Inferior parietal cortex (tissue), 1 donor: Measurements from ENCODE around the gene FMN2.
"Not testable (repeated sequence)": the region's sequence is repeated elsewhere in the genome, so short reads cannot be mapped to it uniquely, and the experiment has no call there.

Experiments
- DNase-seq: peaks from one replicate; pipeline ENCODE4 v3.0.0-alpha.2; 2016; ENCODE audit errors: extremely low spot score

The FMN2 gene

DNA sequence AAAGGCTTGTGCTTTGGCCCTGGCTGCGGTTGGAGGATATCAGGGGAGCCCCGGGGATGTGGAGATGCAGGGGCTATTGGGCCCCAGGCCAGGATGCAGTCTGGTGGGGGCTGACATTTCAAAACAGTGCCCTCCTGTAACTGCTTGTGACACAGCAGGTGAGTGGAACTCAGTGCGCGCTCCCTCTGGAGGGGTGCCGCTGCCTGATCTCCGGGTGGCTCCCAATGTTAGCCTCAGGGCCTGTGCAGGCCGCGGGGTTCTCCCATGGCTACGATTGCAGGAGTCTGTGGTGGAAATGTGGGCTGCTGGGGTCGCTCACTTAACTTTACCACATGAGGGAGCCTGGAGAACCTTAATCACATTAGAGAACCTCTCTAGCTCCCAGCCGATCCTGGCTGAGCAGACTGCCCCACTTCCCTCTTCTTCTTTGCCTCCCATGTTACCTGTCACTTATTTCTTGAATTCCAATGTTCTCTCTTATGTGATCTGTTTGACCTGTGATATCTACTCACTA lies 163.2 kb downstream of the FMN2 start:
- no peak for DNase-seq

DNA sequence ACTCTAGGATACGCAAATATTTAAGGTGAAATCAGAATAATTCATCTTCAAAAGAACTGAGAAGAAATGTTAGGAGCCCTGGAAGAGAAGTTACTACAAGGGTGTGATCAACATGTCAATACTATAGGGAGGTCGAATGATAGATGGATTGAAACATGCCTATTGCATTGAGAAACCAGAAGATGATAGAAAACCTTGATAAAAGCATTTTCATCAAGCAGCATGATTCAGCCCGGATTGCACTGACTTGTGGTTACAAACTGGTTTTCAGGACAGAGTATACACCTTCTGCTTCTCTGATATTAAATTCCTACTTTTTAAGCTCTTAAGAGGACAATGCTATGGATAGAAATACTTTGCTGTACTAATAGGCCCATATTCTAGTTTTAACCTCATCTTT lies 164.2 kb downstream of the FMN2 start:
- no peak for DNase-seq

DNA sequence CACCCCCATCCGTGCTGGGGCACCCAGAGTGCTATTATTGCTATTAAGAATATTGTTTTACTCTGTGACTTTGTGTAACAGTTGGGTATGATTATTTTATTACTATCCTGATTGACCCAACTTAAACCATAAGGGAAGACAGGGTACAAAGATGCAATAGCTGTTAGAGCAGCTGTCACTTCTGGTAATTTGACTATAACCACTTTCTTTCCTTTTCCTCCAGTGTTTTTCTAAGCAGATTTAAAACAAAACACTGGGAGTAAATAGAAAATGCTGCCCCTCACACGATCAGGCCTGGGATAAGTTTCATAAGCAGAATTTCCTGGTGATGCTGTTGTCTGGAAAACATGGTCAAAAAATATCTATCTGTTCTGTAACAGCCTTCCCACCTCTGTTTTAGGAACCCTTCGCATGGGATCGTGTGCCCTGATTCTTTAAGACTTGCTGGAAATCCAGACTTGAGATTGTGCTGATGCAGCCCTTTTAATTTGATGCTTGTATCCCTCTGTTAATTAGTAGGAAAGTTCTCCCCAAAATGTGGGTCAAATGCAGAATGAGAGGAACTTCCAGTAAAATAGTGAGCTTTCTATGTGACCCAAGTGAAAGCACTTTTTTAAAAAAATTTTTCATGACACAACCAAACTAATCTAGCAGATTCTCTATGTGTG lies 165.3 kb downstream of the FMN2 start:
- no peak for DNase-seq

- DNase-seq, result no peak
Observed at GRCh38 chr1:240258910-240259309, 167.2 kb downstream of the FMN2 start.

GRCh38 chr1:240264494-240264893 lies 172.8 kb downstream of the FMN2 start:
- DNase-seq, result not testable (repeated sequence)

GRCh38 chr1:240271081-240271480 lies 179.4 kb downstream of the FMN2 start:
- DNase-seq, result no peak

DNA sequence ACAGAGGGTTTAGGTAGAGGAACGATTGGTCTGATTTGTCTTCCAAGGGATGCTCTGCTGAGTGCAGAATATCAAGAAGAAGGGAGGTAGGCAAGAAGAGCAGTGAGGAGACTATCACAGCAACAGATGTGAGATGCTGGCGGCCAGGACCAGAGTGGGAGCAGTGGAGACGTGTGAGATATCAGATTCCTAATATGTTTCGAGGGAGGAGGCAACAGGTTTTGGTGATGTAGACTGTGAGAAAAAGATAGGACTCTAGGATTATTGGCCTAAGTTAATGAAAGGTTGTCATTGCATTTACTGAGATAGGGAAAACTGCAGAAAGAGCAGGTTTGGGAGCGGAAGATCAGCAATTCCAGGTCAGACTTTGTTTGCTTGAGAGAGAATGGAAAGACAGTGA lies 182.9 kb downstream of the FMN2 start:
- no peak for DNase-seq

DNA sequence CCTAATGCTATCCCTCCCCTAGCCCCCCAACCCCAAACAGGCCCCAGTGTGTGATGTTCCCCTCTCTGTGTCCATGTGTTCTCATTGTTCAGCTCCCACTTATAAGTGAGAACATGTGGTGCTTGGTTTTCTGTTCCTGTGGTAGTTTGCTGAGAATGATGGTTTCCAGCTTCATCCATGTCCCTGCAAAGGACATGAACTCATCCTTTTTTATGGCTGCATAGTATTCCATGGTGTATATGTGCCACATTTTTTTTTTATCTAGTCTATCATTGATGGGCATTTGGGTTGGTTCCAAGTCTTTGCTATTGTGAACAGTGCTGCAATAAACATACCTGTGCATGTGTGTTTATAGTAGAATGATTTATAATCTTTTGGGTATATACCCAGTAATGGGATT lies 183.5 kb downstream of the FMN2 start:
- DNase-seq, result not testable (repeated sequence)

DNA sequence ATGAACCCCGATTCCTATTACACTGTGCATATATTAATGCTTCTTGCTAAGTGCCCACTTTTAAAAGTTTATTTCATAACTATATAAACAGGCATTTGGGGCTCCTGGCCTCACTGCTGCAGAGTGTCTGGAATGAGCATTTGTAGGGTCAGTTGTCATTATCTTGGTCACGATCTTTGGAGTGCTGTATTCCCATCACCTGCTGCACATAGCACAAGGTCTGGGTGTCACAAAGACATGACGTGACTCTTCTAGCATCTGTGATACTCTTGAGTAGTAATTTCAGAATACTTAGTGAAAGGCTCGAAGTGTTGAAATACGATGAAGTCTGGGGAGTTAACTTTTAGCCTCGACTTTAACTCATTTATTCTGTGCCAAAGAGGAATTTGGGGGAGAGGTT lies 186.4 kb downstream of the FMN2 start:
- no peak for DNase-seq

- DNase-seq, result no peak
Observed at GRCh38 chr1:240280560-240281322, 189.1 kb downstream of the FMN2 start.

DNA sequence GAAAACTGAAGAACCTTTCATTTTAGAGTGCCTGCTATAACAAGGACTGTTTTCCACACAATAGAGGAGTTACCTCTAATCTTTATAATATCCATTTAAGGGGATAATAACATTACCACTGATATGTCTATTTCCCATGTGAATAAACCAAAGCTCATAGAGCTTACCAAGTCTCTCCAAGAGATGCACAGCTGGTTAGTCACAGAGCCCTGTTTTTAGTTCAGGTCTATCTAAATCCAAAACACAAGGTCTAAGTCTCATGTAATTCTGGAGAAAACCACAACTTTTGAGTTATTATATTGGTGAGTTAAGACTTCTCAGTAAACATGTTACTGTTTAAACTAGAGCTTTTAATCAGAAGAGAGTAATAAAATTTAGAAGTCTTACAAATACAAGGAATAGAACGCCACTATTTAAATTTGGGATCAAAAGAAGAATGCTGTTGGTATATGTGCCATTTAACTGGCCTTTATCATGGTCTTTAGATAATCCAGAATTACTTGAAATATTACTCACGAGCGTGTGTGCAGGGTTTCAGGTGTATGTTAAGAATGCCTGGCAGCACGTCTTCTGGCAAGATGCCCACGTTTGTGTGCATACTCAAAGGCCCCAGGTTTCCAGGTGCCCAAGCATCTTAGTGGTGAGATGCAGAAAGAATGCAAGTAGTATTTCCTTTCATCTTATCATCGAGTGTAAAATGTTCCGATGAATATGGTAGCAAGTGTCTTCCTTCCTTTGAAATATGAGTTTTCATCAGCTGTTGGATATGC lies 190.6 kb downstream of the FMN2 start:
- no peak for DNase-seq

GRCh38 chr1:240284656-240285414 lies 193.2 kb downstream of the FMN2 start:
- no peak for DNase-seq

DNA sequence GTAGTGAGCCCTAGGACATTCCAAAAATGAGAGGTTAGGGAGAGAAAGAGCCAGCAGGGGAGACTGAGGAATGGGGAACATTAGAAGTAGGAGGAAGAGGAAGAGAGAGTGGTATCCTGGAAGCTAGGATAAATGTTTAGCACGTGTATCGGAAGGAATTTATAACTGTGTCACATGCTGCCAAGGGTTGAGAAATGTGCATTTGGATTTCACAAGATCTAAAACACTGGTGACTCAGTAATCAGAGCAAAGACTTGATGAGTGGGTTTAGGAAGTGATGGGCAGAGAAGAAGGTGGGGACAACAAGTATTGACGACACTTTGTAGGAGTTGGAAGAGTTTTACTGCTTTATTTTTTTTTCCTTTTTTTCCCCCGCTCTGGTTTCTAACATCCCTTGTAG lies 193.9 kb downstream of the FMN2 start:
- DNase-seq, result no peak

DNA sequence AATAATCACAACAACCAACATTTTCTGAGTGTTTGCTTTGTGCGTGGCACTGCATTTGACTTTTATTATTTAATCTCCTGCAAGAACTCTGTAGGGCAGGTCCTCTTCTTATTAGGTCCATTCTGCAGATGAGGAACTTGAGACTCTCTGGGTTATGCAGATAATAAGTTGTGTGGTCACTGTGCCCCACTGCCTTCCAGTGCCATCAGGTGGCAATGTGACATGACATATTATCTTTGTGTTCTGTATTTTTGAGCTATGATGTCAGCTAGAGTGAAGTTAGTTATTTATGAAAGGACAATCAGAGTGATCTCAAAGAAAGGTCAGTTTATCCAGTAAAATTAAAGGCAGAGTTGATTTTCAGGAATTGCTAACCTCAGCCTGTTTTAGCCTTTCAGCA lies 196.0 kb downstream of the FMN2 start:
- DNase-seq, result no peak

- DNase-seq, result no peak
Observed at GRCh38 chr1:240293706-240294105, 202.0 kb downstream of the FMN2 start.

DNA sequence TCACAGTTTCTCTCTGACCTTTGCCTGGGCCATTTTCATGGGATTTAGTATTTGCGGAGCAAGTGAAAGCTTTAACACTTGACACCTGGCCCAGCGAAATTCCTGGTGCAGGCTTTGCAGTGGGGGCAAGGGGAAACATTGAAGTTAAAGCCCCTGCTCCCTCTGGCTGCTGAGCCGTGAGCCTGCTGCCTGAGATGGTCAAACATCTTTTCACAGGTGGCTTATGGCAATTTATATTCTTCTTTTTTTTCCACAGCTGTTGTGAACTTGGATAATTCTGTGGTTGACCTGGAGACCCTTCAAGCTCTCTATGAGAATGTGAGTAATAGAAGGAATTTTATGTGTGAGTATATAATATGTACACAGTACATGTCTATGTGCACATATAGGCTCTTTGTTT lies 202.9 kb downstream of the FMN2 start:
- no peak for DNase-seq

DNA sequence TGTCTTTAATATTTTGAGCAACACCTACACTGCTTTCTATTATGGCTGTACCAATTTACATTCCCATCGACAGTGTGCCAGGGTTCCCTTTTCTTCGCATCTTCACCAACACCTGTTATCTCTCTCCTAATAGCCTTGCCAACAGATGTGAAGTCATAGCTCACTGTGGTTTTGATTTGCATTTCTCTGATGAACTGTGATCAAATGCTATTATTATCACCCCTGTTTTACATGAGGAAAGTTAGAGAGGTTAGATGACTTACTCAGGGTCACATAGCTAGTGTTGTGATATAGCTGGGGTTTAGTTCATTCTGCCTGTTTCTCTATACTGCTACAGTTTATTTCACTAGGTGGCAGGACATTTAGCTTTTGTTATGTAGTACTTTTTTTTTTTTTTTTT lies 204.1 kb downstream of the FMN2 start:
- no peak for DNase-seq

GRCh38 chr1:240304466-240304865 lies 212.8 kb downstream of the FMN2 start:
- no peak for DNase-seq

DNA sequence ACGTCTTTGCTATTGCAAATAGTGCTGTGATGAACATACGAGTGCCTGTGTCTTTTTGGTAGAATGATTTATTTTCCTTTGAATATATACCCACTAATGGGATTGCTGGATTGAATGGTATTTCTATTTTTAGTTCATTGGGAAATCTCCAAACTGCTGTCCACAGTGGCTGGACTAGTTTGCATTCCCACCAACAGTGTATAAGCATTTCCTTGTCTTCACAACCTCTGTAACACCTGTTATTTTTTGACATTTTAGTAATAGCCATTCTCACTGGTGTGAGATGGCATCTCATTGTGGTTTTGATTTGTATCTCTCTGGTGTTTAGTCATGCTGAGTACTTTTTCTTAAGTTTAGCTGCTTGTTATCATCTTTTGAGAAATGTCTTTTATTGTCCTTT lies 215.0 kb downstream of the FMN2 start:
- DNase-seq, result no peak

GRCh38 chr1:240308096-240308495 lies 216.4 kb downstream of the FMN2 start:
- DNase-seq, result no peak

GRCh38 chr1:240309769-240310168 lies 218.1 kb downstream of the FMN2 start:
- no peak for DNase-seq
